ENCODE data around the gene KRTAP10-9.

- TF ChIP-seq CTCF (IDR thresholded peaks at IDR 0.05) = no peak
- TF ChIP-seq POLR2A (IDR thresholded peaks at IDR 0.05) = no peak
Measured at GRCh38 chr21:44601596-44602462, 25.1 kb upstream of the KRTAP10-9 start.

All from Peyer's patch (tissue), 4 donors.